Ishikawa (cell line): ENCODE measurements around the gene PLEKHA7.

Source experiments
- CEBPB ChIP-seq: IDR thresholded peaks from 2 replicates; pipeline ENCODE4 v1.6.1; 2012
- CREB1 ChIP-seq: IDR thresholded peaks from 2 replicates; pipeline ENCODE4 v1.6.1; 2012; ENCODE audit warnings: low read depth
- EGR1 ChIP-seq: IDR thresholded peaks from 2 replicates; pipeline ENCODE4 v1.6.1; 2012
- EP300 ChIP-seq: IDR thresholded peaks from 2 replicates; pipeline ENCODE4 v1.6.1; 2012; ENCODE audit warnings: borderline replicate concordance
- FOXM1 ChIP-seq: IDR thresholded peaks from 2 replicates; pipeline ENCODE4 v1.6.1; 2012; ENCODE audit warnings: low read depth, borderline replicate concordance
- MAX ChIP-seq: IDR thresholded peaks from 2 replicates; pipeline ENCODE4 v1.6.1; 2012
- NFIC ChIP-seq: IDR thresholded peaks from 2 replicates; pipeline ENCODE4 v1.6.1; 2012
- RAD21 ChIP-seq: IDR thresholded peaks from 2 replicates; pipeline ENCODE4 v1.6.1; 2012; ENCODE audit warnings: low read depth
- REST ChIP-seq: IDR thresholded peaks from 2 replicates; pipeline ENCODE4 v1.6.1; 2012; ENCODE audit warnings: low read depth, mild to moderate bottlenecking
- TAF1 ChIP-seq: IDR thresholded peaks from 2 replicates; pipeline ENCODE4 v1.6.1; 2012; ENCODE audit warnings: low read depth, mild to moderate bottlenecking
- TCF12 ChIP-seq: IDR thresholded peaks from 2 replicates; pipeline ENCODE4 v1.6.1; 2012; ENCODE audit warnings: low read depth
- TEAD4 ChIP-seq: IDR thresholded peaks from 2 replicates; pipeline ENCODE4 v1.6.1; 2012
- USF1 ChIP-seq: IDR thresholded peaks from 2 replicates; pipeline ENCODE4 v1.6.1; 2012
- YY1 ChIP-seq: IDR thresholded peaks from 2 replicates; pipeline ENCODE4 v1.6.1; 2012; ENCODE audit warnings: low read depth
- ZBTB7A ChIP-seq: IDR thresholded peaks from 2 replicates; pipeline ENCODE4 v1.6.1; 2012; ENCODE audit warnings: low read depth

The PLEKHA7 gene

GRCh38 chr11:16793009-16793408 is 221.2 kb downstream of the PLEKHA7 start:
- TF ChIP-seq CREB1 (no peak), TEAD4 (no peak), YY1 (no peak), NFIC (no peak), FOXM1 (no peak), ZBTB7A (no peak), RAD21 (no peak), USF1 (no peak)

DNA sequence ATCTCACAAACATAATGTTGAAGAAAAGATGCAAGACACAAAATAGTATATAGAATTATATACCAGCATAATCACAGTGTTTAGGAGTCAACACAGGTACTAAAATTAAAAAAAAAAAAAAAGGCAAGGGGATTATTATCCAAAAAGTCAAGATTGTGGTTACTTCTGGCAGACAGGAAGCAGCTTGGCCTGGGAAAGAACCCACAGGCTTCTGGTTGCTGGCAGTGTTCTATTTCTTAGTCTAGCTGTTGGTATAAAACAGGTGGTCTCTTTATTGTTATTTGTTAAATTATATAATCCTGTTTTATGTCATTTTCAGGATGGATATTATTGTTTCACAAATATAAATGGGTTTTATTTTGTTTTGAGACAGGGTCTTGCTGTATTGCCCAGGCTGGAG is 221.8 kb downstream of the PLEKHA7 start:
- no peak for TF ChIP-seq NFIC
- TF ChIP-seq USF1, result no peak
- TF ChIP-seq EGR1, result no peak
- no peak for TF ChIP-seq YY1
- TF ChIP-seq FOXM1, result no peak
- no peak for TF ChIP-seq TEAD4
- no peak for TF ChIP-seq MAX
- no peak for TF ChIP-seq CEBPB

DNA sequence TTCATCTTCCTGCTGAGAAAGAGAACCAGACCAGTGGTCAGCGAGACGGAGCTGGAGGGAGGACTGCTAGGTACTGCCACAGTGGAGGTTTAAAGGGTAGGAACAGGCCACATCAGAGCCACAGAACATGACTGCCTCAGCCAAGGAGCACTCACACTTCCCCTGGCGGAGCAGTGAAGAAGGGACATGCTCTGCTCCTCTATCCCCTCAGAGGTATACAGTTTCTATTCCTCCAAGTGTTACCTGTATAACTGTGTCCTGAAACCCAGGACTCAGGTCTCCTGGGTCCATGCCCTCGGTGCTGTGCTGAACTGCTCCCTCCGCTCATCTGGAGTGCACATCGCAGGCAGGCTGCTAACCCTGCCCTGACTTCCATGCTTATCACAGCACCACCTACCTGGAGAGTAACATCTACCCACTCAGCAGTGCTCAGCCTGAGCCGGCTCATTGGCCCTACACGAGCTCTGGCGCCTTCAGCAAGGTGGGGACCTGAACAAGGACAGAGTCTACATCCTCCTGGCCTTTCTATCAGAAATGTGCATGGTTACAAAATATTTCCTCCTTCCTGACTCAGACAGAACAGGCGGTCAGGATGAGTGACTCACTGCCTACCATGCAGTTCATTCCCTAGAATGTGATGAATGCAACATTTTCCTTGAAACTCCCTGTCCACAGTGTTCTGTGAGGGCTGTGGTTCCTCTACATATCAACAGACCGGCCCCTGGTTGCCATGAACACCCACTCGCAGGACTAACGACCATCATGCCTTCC is 222.8 kb downstream of the PLEKHA7 start:
- TF ChIP-seq FOXM1 (no peak), RAD21 (no peak), NFIC (no peak), TCF12 (no peak), EGR1 (no peak), TEAD4 (no peak), ZBTB7A (no peak), CEBPB (no peak), REST (no peak), TAF1 (no peak), MAX (no peak), YY1 (no peak), EP300 (no peak), CREB1 (no peak), USF1 (no peak)

DNA sequence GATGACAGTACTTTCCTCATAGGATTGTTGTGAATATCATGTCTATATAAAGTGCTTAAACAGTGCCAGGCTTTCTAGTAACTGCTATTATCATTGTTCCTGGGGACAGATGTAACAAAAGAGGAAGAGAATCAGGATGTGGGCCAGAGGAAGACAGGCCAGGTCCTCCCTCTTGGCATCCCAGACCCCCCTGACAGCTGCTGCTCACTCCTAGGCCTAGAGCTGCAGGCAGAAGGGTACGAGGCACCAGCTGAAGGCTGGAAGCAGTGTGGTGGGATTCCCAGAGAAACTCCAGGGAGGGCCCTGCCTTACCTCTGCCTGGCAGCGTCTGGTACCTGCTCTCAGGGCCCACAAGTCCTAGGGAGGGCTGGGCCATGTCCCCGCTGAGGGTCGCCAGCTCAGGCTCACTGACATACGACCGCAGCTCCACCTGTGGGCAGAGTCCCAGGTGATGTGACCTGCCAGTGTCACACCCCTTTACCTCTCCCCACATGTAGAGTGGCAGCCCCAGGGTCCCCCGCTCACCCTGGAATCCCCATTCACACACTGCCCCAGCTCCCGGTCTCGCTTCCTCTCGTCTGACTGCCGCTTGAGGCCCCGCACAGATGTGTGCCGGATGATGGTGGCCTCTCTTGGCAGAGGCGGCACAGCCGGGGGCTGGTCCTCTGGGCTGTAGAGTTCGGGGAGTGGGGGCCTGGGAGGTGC is 223.6 kb downstream of the PLEKHA7 start:
- TF ChIP-seq RAD21 (no peak), NFIC (no peak), CEBPB (no peak), EGR1 (no peak)

- TF ChIP-seq REST, result no peak
- no peak for TF ChIP-seq YY1
- TF ChIP-seq CREB1, result no peak
- no peak for TF ChIP-seq ZBTB7A
- no peak for TF ChIP-seq EP300
- no peak for TF ChIP-seq CEBPB
- TF ChIP-seq FOXM1, result no peak
- TF ChIP-seq TEAD4, result no peak
- TF ChIP-seq USF1, result no peak
- TF ChIP-seq EGR1, result no peak
- no peak for TF ChIP-seq TCF12
- no peak for TF ChIP-seq NFIC
- TF ChIP-seq RAD21, result no peak
- no peak for TF ChIP-seq MAX
- no peak for TF ChIP-seq TAF1
Observed at GRCh38 chr11:16789560-16790485, 224.4 kb downstream of the PLEKHA7 start.
